GM21528 (cell line): ENCODE results near the gene PTP4A1.
"Not testable (repeated sequence)": the region's sequence is repeated elsewhere in the genome, so short reads cannot be mapped to it uniquely, and the experiment has no call there.

ENCODE experiments used
- ATAC-seq: cut with Tn5 transposase; IDR thresholded peaks from one replicate; pipeline ENCODE4 v1.9.1; 2021; ENCODE audit warnings: mild to moderate bottlenecking, moderate library complexity; ENCODE audit not compliant: unreplicated experiment, low FRiP score

The PTP4A1 gene

DNA sequence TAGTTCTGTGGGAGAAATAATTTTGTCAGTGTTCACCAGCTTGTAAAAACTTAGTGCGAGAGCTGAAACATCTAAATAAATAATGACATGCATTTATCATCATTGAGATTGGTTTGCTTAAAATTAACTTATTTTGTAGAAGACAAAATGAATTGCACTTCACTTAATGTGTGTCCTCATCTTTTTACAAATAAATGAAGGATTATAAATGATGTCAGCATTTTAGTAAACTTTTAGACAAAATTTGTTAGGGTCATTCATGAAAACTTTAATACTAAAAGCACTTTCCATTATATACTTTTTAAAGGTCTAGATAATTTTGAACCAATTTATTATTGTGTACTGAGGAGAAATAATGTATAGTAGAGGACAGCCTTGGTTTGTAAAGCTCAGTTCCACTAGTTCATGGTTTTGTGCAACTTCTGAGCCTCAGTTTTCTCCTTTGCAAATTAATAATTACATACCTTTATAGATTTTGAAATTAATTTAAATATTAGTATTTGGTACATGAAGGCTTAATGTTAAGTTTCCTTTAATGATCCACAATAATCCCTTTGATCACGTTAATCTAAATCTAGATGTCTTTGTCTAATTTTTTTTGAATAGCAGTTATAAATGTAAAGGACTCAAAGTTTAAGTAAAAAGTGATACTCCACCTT, 9.2 kb downstream of the PTP4A1 start:
- ATAC-seq = no peak

GRCh38 chr6:63582579-63583231, 10.4 kb downstream of the PTP4A1 start:
- no peak for ATAC-seq

DNA sequence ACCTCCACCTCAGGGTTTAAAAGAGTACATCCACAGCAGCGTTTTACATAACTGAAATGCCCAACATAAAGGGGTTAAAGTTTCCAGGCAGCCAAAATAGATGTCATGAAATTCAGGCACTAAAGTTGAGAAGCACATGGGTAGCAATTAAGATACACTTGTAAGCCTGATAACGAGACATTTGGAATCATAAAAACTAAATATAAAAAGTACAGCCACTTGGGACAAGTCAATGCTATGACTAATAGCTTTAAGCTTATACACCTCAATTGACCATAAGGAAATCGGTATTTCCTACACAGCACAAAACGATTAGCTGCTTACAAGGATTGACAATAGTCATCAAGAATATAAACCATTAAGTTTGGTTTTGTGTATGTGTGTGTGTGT, 11.8 kb downstream of the PTP4A1 start:
- ATAC-seq = no peak

DNA sequence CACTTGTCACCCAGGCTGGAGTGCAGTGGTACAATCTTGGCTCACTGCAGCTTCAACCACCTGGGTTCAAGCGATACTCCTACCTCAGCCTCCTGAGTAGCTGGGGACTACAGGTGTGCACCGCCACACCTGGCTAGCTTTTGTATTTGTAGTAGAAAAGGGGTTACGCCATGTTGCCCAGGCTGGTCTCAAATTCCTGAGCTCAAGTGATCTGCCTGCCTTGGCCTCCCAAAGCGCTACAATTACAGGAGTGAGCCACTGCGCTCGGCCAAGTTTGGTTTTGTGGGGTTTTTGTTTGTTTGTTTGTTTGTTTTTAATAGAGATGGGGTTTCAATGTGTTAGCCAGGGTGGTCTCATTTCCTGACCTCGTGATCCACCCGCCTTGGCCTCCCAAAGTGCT, 12.3 kb downstream of the PTP4A1 start:
- ATAC-seq = no peak

GRCh38 chr6:63585652-63586051, 13.4 kb downstream of the PTP4A1 start:
- ATAC-seq = not testable (repeated sequence)

- no peak for ATAC-seq
These were observed 17.7 kb downstream of the PTP4A1 start for GRCh38 chr6:63589952-63590411.

DNA sequence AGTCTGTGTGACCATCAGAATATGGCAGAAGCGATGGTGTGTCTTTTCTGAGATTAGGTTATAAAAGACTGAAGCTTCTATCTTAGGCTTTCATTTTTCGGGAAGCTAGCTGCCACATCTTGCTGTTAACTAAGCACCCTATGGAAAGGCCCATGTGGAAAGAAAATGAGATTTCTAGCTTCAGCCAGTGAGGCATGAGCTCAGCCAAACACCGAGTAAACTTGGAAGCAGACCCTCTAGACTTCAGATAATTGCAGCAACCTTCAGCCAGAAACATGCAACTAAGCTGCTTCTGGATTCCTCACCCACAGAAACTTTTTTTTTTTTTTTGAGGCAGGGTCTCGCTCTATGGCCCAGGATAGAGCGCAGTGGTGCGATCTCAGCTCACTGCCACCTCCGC, 20.6 kb downstream of the PTP4A1 start:
- no peak for ATAC-seq

- no peak for ATAC-seq
These were observed 25.1 kb downstream of the PTP4A1 start for GRCh38 chr6:63597141-63598048.

DNA sequence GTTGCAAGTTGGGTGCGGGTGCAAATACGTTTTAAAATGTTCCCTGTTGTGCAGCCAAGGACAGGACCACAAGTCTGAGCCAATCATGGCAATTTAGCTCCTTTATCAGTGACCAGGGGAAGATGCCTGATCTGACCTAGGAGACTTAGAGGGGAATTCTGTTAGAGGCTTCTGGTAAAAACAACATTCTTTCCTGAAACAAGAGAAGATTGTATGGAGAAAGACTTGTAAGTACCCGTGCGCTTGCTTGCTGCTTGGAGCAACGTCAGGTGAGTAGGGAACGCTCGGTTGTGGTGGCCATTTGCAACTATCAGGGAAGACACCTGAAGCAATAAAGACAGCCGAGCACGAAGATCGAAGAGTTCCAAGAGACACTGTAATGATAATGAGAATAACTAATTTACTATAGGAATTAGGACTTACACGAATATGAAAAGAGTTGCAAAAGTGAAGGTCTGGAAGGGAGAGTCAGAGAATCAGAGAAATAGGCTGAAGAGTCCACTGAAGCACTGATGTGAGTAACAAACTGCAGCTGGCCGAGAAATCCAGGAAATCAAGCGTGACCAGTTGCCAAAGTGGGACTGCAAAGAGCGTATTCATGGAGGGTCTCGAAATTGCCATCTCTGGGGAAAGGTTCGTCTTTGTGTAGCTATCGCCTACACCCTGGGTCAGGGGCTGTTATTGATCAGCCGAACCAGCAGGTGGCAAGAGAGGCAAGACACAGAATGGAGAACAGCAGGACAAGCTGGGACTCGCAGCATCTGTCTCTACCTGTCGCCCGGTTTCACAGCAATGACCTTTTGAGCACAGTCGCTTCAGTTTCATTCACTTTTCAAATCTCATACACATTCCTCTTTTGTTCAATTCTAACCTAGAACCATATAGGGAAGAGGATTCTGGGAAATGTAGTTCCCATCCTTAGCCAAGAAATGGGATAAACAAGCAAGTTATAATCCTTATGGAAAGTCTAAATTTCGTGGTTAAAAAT, 26.1 kb downstream of the PTP4A1 start:
- peak; percentile 100 for ATAC-seq

DNA sequence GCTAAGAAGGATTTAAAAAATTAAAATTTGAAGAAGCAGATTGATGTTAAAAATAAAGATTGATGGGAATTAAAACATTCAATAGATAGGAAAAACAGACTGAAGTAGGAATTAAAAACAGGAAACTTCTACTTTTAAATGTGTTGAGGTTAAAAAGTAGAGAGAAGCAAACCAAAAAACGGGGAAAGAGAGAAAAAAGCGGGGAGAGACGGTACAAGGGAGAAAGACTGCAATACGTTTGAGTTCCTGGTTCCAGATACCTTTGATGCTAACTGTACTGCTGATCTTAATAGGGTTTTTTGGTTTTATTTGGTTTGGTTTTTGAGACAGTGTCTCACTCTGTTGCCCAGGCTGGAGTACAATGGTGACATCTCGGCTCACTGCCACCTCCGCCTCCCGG, 27.0 kb downstream of the PTP4A1 start:
- no peak for ATAC-seq

- ATAC-seq = no peak
These were observed 27.9 kb downstream of the PTP4A1 start for GRCh38 chr6:63600136-63600535.

DNA sequence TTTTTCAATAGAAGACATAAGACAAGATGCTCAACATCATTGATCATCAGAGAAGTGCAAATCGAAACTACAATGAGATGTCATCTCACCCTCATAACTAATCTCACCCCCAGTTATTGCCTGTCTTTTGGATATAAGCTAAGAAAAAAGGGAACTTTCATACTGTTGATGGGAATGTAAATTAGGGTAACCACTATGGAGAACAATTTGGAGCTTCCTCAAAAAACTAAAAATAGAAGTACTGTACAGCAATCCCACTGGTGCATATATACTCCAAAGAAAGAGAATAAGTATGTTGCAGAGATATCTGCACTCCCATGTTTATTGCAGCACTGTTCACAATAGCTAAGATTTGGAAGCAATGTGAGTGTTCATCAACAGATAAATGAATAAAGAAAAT, 37.0 kb downstream of the PTP4A1 start:
- no peak for ATAC-seq

GRCh38 chr6:63610944-63611343, 38.7 kb downstream of the PTP4A1 start:
- ATAC-seq = no peak

DNA sequence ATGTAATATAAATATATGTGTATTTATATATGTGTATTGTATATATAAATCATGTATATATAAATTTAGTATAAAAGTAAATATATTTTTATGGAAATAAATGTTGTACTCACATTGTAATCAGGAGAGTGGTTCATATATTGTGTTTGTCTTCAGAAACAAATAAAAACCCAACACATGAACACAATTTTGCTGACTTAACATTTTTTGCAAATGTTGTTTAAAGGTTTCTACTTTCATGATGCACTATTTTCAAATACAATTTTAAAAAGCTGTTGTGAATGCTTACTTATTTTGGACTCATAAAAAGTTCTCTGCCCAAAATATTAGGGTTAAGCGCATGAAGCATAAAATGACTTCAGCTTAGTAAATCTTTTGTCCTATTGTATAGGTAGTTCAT, 39.3 kb downstream of the PTP4A1 start:
- ATAC-seq = no peak

GRCh38 chr6:63615590-63615989, 43.3 kb downstream of the PTP4A1 start:
- no peak for ATAC-seq
